HG03097 (cell line): ENCODE measurements around the gene TIMP1.

Experiments used
- ATAC-seq: cut with Tn5 transposase; IDR thresholded peaks from one replicate; pipeline ENCODE4 v1.9.1; 2021; ENCODE audit not compliant: unreplicated experiment, low FRiP score

The TIMP1 gene

DNA sequence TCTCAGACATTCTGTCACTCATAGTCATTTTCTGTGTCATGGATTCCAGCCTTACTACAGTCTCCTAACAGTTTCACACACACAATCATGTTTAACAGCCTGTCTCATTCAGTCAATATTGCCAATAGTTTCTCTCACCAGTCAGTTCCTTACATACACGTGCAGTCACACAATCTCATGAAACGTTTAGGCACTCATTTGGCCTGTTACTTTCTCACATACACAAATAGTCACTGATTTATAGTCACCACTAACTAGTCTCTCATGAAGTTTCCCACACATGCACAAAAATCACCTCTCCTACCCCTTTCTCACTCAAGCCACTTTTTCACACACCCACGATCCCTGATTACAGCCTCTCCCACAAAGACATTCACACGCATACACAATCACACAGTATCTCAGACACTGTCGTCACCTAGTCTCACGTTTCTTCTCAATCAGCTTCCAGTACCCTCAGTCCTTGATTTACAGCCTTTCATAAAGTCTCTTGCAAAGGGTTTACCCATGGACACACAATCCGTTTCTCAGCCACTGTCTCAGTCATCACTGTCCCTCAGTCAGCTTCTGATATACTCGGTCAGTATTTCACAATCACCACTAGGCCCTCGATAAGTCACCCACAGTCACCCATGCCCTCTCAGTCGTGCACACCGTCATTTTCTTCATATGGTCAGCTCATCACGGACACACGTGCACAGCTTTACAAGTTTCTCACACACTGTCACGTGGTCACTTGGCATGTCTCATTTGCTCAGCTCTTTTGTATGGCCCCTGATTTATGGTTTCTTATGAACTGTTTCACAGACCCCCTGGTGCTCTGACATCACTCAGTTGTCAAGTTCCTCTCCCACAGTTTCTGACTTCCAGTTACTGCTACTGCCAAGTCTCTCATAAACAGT is 51.7 kb downstream of the TIMP1 start:
- ATAC-seq, result no peak

DNA sequence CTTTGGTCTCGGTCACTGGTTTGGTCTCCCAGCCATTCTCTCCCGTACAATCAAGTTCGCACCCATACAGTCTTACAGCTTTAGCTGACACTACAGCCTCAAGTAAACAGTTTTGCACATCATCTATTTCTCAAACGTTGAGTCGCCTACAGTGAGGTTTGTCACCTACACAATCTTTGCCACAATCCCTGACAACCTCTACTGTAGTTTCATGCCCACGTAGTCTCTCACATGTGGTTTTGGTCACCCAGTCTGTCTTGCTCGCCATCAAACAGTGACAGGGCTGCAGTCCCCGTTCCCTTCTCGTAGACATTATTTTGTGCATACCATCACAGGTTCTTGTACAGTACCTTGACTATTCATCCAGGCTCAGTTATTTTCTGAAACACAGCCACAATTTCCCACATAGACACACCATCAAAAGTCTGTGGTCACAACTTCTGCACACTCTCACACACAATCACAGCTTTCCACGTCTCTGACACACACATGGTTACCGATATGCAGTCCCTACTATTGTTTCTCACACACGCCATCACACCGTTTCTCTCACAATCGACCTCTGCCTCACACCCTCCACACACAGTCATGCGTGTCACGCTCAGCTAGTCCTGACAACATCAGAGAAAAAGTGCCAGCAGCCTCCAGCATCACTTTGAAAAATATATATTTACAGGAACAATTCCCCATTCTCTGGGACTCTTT is 52.8 kb downstream of the TIMP1 start:
- ATAC-seq, result no peak
